ENCODE data around the gene PRR29. TPM values are rescaled to one million over a fixed set of nuclear protein-coding genes. Genes with fewer than 3 reads are reported as not detected.

Gene PRR29
- total and polyA plus RNA-seq, 4 donors, result 0.02 to 0.35 (median 0.14) TPM; not detected in 1

- H3K9ac ChIP-seq (ENCODE audit: low read depth in 1 of 2, low read length in 2 of 2), result no peak overlapping the region
- peaks cover 0 to 10% (median 4%) of the 10 kb centered on the region in 4 donors for H3K4me1 ChIP-seq (ENCODE audit: control insufficient read depth in 4 of 4, insufficient read depth in 4 of 4, low read length in 3 of 4)
- TF ChIP-seq RAD21 (IDR thresholded peaks at IDR 0.05), result no peak
- TF ChIP-seq HNF4G (IDR thresholded peaks at IDR 0.05), result no peak
- H3K36me3 ChIP-seq (ENCODE audit: control insufficient read depth in 4 of 4, insufficient read depth in 3 of 4, low read depth in 1 of 4, low read length in 3 of 4), result peaks cover 0 to 3% (median 0%) of the 10 kb centered on the region in 4 donors
- H3K4me3 ChIP-seq (ENCODE audit: low read depth in 1 of 3, low read length in 3 of 3), result no peak overlapping the region
- 82% methylated on average over 25 of the region's 25 CpGs for WGBS
- DNase-seq (ENCODE audit: low spot score), result no peak
- H3K27me3 ChIP-seq (ENCODE audit: control insufficient read depth in 4 of 4, insufficient read depth in 4 of 4, low read length in 3 of 4), result peaks cover 0 to 2% (median 0%) of the 10 kb centered on the region in 4 donors
- no peak overlapping the region for H3K27ac ChIP-seq (ENCODE audit: low read depth in 1 of 2, low read length in 2 of 2)
- H3K9me3 ChIP-seq (ENCODE audit: control insufficient read depth in 4 of 4, low read length in 3 of 4), result no peaks in the 10 kb centered on the region
Measured at GRCh38 chr17:63999680-64000531, 1.8 kb downstream of the PRR29 start.

GRCh38 chr17:64001091-64001579, 3.0 kb downstream of the PRR29 start:
- Histone ChIP-seq H3K4me1 (ENCODE audit: control insufficient read depth in 4 of 4, insufficient read depth in 4 of 4, low read length in 3 of 4) (peaks cover 0 to 12% (median 4%) of the 10 kb centered on the region in 4 donors), H3K9ac (ENCODE audit: low read depth in 1 of 2, low read length in 2 of 2) (no peak overlapping the region), H3K36me3 (ENCODE audit: control insufficient read depth in 4 of 4, insufficient read depth in 3 of 4, low read depth in 1 of 4, low read length in 3 of 4) (peaks cover 0 to 3% (median 0%) of the 10 kb centered on the region in 4 donors), H3K27ac (ENCODE audit: low read depth in 1 of 2, low read length in 2 of 2) (no peak overlapping the region), H3K9me3 (ENCODE audit: control insufficient read depth in 4 of 4, low read length in 3 of 4) (no peaks in the 10 kb centered on the region), H3K4me3 (ENCODE audit: low read depth in 1 of 3, low read length in 3 of 3) (no peak overlapping the region), H3K27me3 (ENCODE audit: control insufficient read depth in 4 of 4, insufficient read depth in 4 of 4, low read length in 3 of 4) (peaks cover 0 to 2% (median 0%) of the 10 kb centered on the region in 4 donors)
- no peak for DNase-seq (ENCODE audit: low spot score)
- no peak for TF ChIP-seq FOXA1 (IDR thresholded peaks at IDR 0.05)
- TF ChIP-seq SP1 (IDR thresholded peaks at IDR 0.05), result no peak
- no peak for TF ChIP-seq HNF4G (IDR thresholded peaks at IDR 0.05)
- TF ChIP-seq HNF4A (conservative IDR thresholded peaks at IDR 0.05), result no peak
- no peak for TF ChIP-seq JUND (IDR thresholded peaks at IDR 0.05)
- no peak for TF ChIP-seq FOXA2 (IDR thresholded peaks at IDR 0.05)
- TF ChIP-seq MAX (IDR thresholded peaks at IDR 0.05), result no peak
- no peak for TF ChIP-seq GABPA (IDR thresholded peaks at IDR 0.05 in 1 of 2, conservative IDR thresholded peaks at IDR 0.05 in 1 of 2)
- TF ChIP-seq REST (IDR thresholded peaks at IDR 0.05), result no peak
- TF ChIP-seq EGR1 (IDR thresholded peaks at IDR 0.05; ENCODE audit: low read depth in 2 of 2), result no peak
- TF ChIP-seq CTCF (IDR thresholded peaks at IDR 0.05; ENCODE audit: low read depth, low read length, missing input control), result no peak
- TF ChIP-seq, protein P1, sequence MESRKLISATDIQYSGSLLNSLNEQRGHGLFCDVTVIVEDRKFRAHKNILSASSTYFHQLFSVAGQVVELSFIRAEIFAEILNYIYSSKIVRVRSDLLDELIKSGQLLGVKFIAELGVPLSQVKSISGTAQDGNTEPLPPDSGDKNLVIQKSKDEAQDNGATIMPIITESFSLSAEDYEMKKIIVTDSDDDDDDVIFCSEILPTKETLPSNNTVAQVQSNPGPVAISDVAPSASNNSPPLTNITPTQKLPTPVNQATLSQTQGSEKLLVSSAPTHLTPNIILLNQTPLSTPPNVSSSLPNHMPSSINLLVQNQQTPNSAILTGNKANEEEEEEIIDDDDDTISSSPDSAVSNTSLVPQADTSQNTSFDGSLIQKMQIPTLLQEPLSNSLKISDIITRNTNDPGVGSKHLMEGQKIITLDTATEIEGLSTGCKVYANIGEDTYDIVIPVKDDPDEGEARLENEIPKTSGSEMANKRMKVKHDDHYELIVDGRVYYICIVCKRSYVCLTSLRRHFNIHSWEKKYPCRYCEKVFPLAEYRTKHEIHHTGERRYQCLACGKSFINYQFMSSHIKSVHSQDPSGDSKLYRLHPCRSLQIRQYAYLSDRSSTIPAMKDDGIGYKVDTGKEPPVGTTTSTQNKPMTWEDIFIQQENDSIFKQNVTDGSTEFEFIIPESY (IDR thresholded peaks at IDR 0.05), result no peak
- TF ChIP-seq YY1 (IDR thresholded peaks at IDR 0.05), result no peak
- TF ChIP-seq, protein P2, sequence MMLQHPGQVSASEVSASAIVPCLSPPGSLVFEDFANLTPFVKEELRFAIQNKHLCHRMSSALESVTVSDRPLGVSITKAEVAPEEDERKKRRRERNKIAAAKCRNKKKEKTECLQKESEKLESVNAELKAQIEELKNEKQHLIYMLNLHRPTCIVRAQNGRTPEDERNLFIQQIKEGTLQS (IDR thresholded peaks at IDR 0.05), result no peak
- no peak for TF ChIP-seq TAF1 (conservative IDR thresholded peaks at IDR 0.05)
- no peak for TF ChIP-seq NR2F2 (IDR thresholded peaks at IDR 0.05)
- no peak for TF ChIP-seq RAD21 (IDR thresholded peaks at IDR 0.05)
- WGBS, result 88% methylated on average over 7 of the region's 7 CpGs
